PC-9 (cell line): ENCODE data around the gene TARDBP. TPM values are rescaled to one million over a fixed set of nuclear protein-coding genes. Genes with fewer than 3 reads are reported as not detected.
"Not testable (repeated sequence)": the region's sequence is repeated elsewhere in the genome, so short reads cannot be mapped to it uniquely, and the experiment has no call there.

Source experiments
- BruUV-seq: library from RNA; stranded (reverse); fragments of 400-500 nt; replicated peaks from 2 replicates; lab custom pipeline; 2021; lab: Mats Ljungman, UMichigan
- CTCF ChIA-PET: fragments of 300-600 bp; sonication (Branson Sonifier 250); formaldehyde crosslinking; loops from one replicate; lab custom pipeline; 2022; ENCODE audit warnings: antibody characterized with exemption; lab: Charles Lee
- POLR2A ChIA-PET: fragments of 300-600 bp; sonication (Branson Sonifier 250); formaldehyde crosslinking; loops from one replicate; lab custom pipeline; 2022; ENCODE audit warnings: antibody characterized with exemption; ENCODE audit not compliant: unreplicated experiment; lab: Charles Lee
- DNase-seq, 2 experiments: peaks; one replicate each; pipeline versions ENCODE4 v3.0.0 to v3.0.0-alpha.2; 2015 to 2022; ENCODE audit warnings: mixed read lengths in 1 of 2
- H2AFZ ChIP-seq: fragments of 200-600 bp; sonication (generic); 2 replicates; pipeline ENCODE4 v1.8.1; 2017; ENCODE audit warnings: antibody characterized with exemption
- H3F3A ChIP-seq: fragments of 200-600 bp; sonication (generic); 2 replicates; pipeline ENCODE4 v1.8.1; 2017; ENCODE audit warnings: antibody characterized with exemption, mild to moderate bottlenecking, low read depth; ENCODE audit not compliant: insufficient read depth
- H3K27ac ChIP-seq: fragments of 200-600 bp; sonication (generic); 2 replicates; pipeline ENCODE4 v1.6.1; 2016; ENCODE audit warnings: mixed run types
- H3K27me3 ChIP-seq: fragments of 200-600 bp; sonication (generic); 2 replicates; pipeline ENCODE4 v1.6.1; 2016; ENCODE audit warnings: low read depth, mixed run types; ENCODE audit not compliant: insufficient read depth
- H3K36me3 ChIP-seq: fragments of 200-600 bp; sonication (generic); 2 replicates; pipeline ENCODE4 v1.6.1; 2016; ENCODE audit warnings: low read depth, mixed run types
- H3K4me1 ChIP-seq: fragments of 200-600 bp; sonication (generic); replicated peaks from 2 replicates; pipeline ENCODE4 v1.6.1; 2016; ENCODE audit warnings: mixed run types; ENCODE audit not compliant: insufficient read depth
- H3K4me2 ChIP-seq: fragments of 200-600 bp; sonication (generic); 2 replicates; pipeline ENCODE4 v1.6.1; 2017; ENCODE audit warnings: mixed run types
- H3K4me3 ChIP-seq: fragments of 200-600 bp; sonication (generic); 2 replicates; pipeline ENCODE4 v1.6.1; 2016; ENCODE audit warnings: mixed run types
- H3K79me2 ChIP-seq: fragments of 200-600 bp; sonication (generic); 2 replicates; pipeline ENCODE4 v1.6.1; 2017; ENCODE audit warnings: low read depth, mixed run types
- H3K9me2 ChIP-seq: fragments of 200-600 bp; sonication (generic); 2 replicates; pipeline ENCODE4 v1.8.1; 2017; ENCODE audit warnings: mild to moderate bottlenecking; ENCODE audit not compliant: insufficient read depth
- H3K9me3 ChIP-seq: fragments of 200-600 bp; sonication (generic); 2 replicates; pipeline ENCODE4 v1.8.1; 2016; ENCODE audit warnings: low read depth; ENCODE audit not compliant: insufficient read depth
- H4K20me1 ChIP-seq: fragments of 200-600 bp; sonication (generic); 2 replicates; pipeline ENCODE4 v1.8.1; 2017; ENCODE audit not compliant: insufficient read depth
- EZH2 ChIP-seq: fragments of 200-600 bp; sonication (generic); IDR thresholded peaks from 2 replicates; pipeline ENCODE4 v1.8.0; 2017; ENCODE audit warnings: antibody characterized with exemption, low read depth
- intact Hi-C: fragments of 100-400 bp; cut with micrococcal nuclease; formaldehyde crosslinking; loops from one replicate; pipeline ENCODE4 v1.10.0; 2022; ENCODE audit not compliant: unreplicated experiment
- total RNA-seq: library from RNA; stranded (reverse); gene quantifications from 2 replicates; pipeline ENCODE4 v1.2.3, GENCODE V29; 2021
- TF ChIP-seq, protein P1 (sequence below): fragments of 200-600 bp; sonication (generic); conservative IDR thresholded peaks from 2 replicates; pipeline ENCODE4 v1.6.1; 2017; ENCODE audit warnings: mixed run types, antibody characterized with exemption, mild to moderate bottlenecking, moderate library complexity

TARDBP gene
- total RNA-seq, 1 experiment from 2014 or later = 142 TPM

DNA sequence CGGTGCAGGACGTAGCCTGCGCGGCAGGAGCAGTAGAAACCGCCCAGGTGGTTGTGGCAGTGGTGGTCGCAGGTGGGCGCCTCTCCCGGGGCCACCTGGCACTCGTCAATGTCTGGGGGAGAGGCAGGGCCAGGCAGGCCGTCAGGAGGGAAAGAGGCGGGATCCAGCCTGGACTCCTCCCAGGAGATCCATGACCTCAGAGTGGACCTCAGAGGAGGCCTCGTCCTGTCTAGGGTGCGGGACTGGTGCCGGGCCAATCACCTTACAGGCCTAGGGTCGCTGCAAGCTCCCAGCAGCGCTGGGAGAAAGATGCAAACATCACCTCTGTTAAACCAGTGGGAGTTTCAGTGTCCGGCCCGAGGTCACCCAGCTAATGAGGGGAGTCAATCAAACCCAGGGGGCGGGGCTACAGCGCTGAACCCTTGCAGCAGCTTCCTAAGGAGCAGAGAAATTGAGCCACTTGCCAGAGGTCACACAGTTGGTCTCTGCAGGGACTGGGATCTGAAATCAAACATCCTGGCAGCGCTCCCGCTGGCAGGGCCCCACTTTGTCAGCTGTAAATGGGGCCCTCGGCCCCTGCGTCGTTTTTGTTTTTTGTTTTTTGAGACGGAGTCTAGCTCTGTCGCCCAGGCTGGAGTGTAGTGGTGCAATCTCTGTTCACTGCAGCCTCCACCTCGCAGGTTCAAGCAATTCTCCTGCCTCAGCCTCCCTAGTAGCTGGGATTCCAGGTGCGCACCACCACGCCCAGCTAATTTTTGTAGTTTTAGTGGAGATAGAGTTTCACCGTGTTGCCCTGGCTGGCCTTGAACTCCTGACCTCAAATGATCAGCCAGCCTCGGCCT, 33.2 kb downstream of the TARDBP start:
- Histone ChIP-seq H3K9me2 (no peaks in the 10 kb centered on the region), H3K36me3 (no peaks in the 10 kb centered on the region), H3K4me2 (no peak overlapping the region), H3F3A (no peaks in the 10 kb centered on the region), H3K4me1 (no peaks in the 10 kb centered on the region), H4K20me1 (no peaks in the 10 kb centered on the region), H3K9me3 (no peaks in the 10 kb centered on the region), H3K4me3 (no peak overlapping the region), H3K27ac (no peak overlapping the region), H3K79me2 (no peaks in the 10 kb centered on the region), H2AFZ (no peak overlapping the region), H3K27me3 (no peaks in the 10 kb centered on the region)
- BruUV-seq = no TSS peak
- intact Hi-C loops = no loop called here
- no peak for DNase-seq
- TF ChIP-seq EZH2 = no peak
- TF ChIP-seq, protein P1, sequence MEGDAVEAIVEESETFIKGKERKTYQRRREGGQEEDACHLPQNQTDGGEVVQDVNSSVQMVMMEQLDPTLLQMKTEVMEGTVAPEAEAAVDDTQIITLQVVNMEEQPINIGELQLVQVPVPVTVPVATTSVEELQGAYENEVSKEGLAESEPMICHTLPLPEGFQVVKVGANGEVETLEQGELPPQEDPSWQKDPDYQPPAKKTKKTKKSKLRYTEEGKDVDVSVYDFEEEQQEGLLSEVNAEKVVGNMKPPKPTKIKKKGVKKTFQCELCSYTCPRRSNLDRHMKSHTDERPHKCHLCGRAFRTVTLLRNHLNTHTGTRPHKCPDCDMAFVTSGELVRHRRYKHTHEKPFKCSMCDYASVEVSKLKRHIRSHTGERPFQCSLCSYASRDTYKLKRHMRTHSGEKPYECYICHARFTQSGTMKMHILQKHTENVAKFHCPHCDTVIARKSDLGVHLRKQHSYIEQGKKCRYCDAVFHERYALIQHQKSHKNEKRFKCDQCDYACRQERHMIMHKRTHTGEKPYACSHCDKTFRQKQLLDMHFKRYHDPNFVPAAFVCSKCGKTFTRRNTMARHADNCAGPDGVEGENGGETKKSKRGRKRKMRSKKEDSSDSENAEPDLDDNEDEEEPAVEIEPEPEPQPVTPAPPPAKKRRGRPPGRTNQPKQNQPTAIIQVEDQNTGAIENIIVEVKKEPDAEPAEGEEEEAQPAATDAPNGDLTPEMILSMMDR = no peak
- ChIA-PET CTCF (no interaction called here), POLR2A (no interaction called here)

DNA sequence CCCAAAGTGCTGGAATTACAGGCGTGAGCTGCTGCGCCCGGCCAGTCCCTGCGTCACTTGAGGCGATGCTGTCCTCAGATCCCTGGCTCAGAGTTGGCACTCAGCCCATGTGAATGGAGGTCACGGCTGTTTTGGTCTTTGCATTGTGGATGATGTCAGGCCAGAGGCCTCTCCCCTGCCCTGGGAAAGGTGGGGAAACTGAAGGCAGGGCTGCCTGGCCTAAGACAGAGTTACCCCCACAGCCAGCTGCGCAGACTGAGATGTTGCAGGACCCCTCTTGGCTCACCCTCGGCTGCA, 33.8 kb downstream of the TARDBP start:
- Histone ChIP-seq H3K9me2 (no peaks in the 10 kb centered on the region), H3K27ac (no peak overlapping the region), H3K27me3 (no peaks in the 10 kb centered on the region), H3K4me2 (no peak overlapping the region), H3K4me1 (no peaks in the 10 kb centered on the region), H3K9me3 (no peaks in the 10 kb centered on the region), H2AFZ (no peak overlapping the region), H3K36me3 (no peaks in the 10 kb centered on the region), H3F3A (no peaks in the 10 kb centered on the region), H4K20me1 (no peaks in the 10 kb centered on the region), H3K4me3 (no peak overlapping the region), H3K79me2 (no peaks in the 10 kb centered on the region)
- DNase-seq = no peak
- TF ChIP-seq EZH2 = no peak
- TF ChIP-seq, protein P1 = no peak
- ChIA-PET CTCF (no interaction called here), POLR2A (no interaction called here)
- no TSS peak for BruUV-seq
- intact Hi-C loops = no loop called here

DNA sequence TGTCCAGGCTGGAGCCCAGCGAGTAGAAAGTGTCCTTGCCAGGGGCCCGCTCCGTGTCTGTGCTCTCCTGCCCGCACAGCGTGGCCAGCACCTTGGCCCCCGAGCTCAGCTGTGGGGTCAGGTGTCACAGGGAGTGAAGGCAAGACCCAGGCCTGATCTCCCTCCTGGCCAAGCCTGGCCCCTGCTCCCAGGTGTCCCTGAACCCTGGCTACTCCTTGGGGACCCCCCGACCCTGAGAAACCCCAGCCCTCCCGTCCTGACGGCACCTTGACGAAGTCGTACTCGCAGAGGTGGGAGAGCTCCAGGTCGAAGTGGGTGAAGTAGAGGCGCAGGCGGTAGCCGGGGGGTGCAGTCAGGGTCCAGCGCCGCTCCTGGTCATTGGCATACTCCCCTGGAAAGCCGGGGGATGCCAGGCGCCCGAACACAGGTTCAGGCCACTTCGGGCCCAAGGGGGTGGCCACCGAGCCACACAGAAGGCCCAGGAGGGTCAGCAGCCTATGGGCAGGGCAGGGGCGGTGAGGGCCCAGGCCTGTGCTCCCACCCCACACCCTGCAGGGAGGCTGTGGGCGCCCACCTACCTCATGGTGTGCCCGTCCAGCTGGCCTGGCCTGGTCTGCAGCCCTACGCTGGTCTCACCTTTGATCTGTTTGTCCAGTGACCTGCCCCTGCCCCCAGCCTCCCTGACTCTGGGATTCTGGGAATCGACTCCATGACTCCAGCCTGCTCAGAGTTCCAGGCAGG, 34.3 kb downstream of the TARDBP start, which contains the start of gene MASP2:
TSS of gene MASP2 (minus strand) at position 615 of the 741 bp plus-strand sequence. CDS start at position 583, 32 bp downstream.
- CTCF ChIA-PET = no interaction called here
- no peak within 1 kb of the TSS for H2AFZ ChIP-seq

DNA sequence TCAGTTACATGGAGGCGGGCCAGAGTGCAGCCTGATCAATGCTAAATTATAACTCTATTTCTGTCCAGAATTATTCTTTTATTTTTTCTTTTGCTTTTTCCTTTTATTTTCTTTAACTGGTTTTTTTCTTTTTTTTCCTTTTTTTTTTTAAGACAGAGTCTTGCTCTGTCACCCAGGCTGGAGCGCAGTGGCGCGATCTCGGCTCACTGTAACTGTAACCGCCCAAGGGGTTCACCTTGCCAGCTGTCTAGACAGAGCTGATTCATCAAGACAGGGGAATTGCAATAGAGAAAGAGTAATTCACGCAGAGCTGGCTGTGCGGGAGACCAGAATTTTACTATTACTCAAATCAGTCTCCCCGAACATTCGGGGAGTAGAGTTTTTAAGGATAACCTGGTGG, 38.7 kb downstream of the TARDBP start:
- BruUV-seq = not testable (repeated sequence)

More for the DNA sequence above, 34.3 kb downstream of the TARDBP start, which contains the start of gene MASP2:
- Histone ChIP-seq H3K27me3 (no peaks in the 10 kb centered on the region), H3K4me2 (no peak within 1 kb of the TSS), H3K9me3 (no peaks in the 10 kb centered on the region), H3K36me3 (no peaks in the 10 kb centered on the region), H3K4me3 (no peak within 1 kb of the TSS), H3K4me1 (no peaks in the 10 kb centered on the region), H4K20me1 (no peaks in the 10 kb centered on the region), H3F3A (no peaks in the 10 kb centered on the region), H3K79me2 (no peaks in the 10 kb centered on the region), H3K9me2 (no peaks in the 10 kb centered on the region), H3K27ac (no peak within 1 kb of the TSS)
- POLR2A ChIA-PET = no interaction called here
- no peak for TF ChIP-seq EZH2
- TF ChIP-seq, protein P1 = no peak
- intact Hi-C loops = no loop called here
- BruUV-seq = no TSS peak
- no peak for DNase-seq

More for the DNA sequence above, 38.7 kb downstream of the TARDBP start:
- H2AFZ ChIP-seq, CTCF ChIA-PET, H3K27ac ChIP-seq, H4K20me1 ChIP-seq, H3F3A ChIP-seq, H3K36me3 ChIP-seq, H3K9me2 ChIP-seq, H3K4me3 ChIP-seq, H3K79me2 ChIP-seq, H3K9me3 ChIP-seq, H3K27me3 ChIP-seq, DNase-seq, POLR2A ChIA-PET, intact Hi-C loops, H3K4me2 ChIP-seq, H3K4me1 ChIP-seq: not testable (repeated sequence)
